ENCODE results near the gene RING1. TPM values are rescaled to one million over a fixed set of nuclear protein-coding genes. Genes with fewer than 3 reads are reported as not detected.

The RING1 gene
- total RNA-seq, 4 donors from 2014 or later, result 16.1 to 25.2 (median 21.6) TPM

GRCh38 chr6:33211136-33211535, 2.8 kb downstream of the RING1 start:
- Histone ChIP-seq H3K27ac (no peak overlapping the region), H3K27me3 (peaks cover 0 to 20% of the 10 kb centered on the region in 2 donors), H3K4me1 (peaks cover 0 to 46% (median 22%) of the 10 kb centered on the region in 4 donors), H3K36me3 (peaks cover 0 to 30% (median 0%) of the 10 kb centered on the region in 3 donors), H3K9me3 (no peaks in the 10 kb centered on the region), H3K4me3 (no peak overlapping the region)
- WGBS, 2 donors, result 73 to 75% methylated on average over 16 to 17 of the region's 17 CpGs
- DNase-seq (ENCODE audit: low spot score in 2 of 2), result no peak
- TF ChIP-seq POLR2A (IDR thresholded peaks at IDR 0.05) (no peak), EP300 (IDR thresholded peaks at IDR 0.05) (no peak), CTCF (IDR thresholded peaks at IDR 0.05) (no peak)

GRCh38 chr6:33211666-33212422, 3.5 kb downstream of the RING1 start:
- no peak overlapping the region for H3K4me3 ChIP-seq
- H3K4me1 ChIP-seq, result peaks cover 0 to 41% (median 22%) of the 10 kb centered on the region in 4 donors
- WGBS, 2 donors, result 78 to 81% methylated on average over 16 to 18 of the region's 18 CpGs
- no peak overlapping the region for H3K27ac ChIP-seq
- peaks cover 0 to 30% (median 0%) of the 10 kb centered on the region in 3 donors for H3K36me3 ChIP-seq
- no peak for TF ChIP-seq CTCF (IDR thresholded peaks at IDR 0.05)
- TF ChIP-seq EP300 (IDR thresholded peaks at IDR 0.05), result no peak
- TF ChIP-seq POLR2A (IDR thresholded peaks at IDR 0.05), result no peak
- no peak for DNase-seq (ENCODE audit: low spot score in 2 of 2)
- no peaks in the 10 kb centered on the region for H3K9me3 ChIP-seq
- H3K27me3 ChIP-seq, result peaks cover 0 to 20% of the 10 kb centered on the region in 2 donors

GRCh38 chr6:33212857-33213165, 4.5 kb downstream of the RING1 start:
- DNase-seq (ENCODE audit: low spot score in 2 of 2), result no peak
- peak overlapping the region; percentile 24 to 57 (median 50) for H3K4me3 ChIP-seq
- H3K4me1 ChIP-seq, result peaks cover 0 to 32% (median 14%) of the 10 kb centered on the region in 4 donors
- peak overlapping the region in 1 of 4 donors; percentile 53 for H3K27ac ChIP-seq
- TF ChIP-seq POLR2A (IDR thresholded peaks at IDR 0.05) (no peak), CTCF (IDR thresholded peaks at IDR 0.05) (no peak), EP300 (IDR thresholded peaks at IDR 0.05) (no peak)
- H3K36me3 ChIP-seq, result peaks cover 0 to 30% (median 0%) of the 10 kb centered on the region in 3 donors
- H3K27me3 ChIP-seq, result peaks cover 0 to 20% of the 10 kb centered on the region in 2 donors
- WGBS, 2 donors, result 2 to 3% methylated on average over 6 of the region's 6 CpGs
- no peaks in the 10 kb centered on the region for H3K9me3 ChIP-seq

- Histone ChIP-seq H3K36me3 (peaks cover 0 to 30% (median 0%) of the 10 kb centered on the region in 3 donors), H3K9me3 (no peaks in the 10 kb centered on the region), H3K27ac (peak overlapping the region in 1 of 4 donors; percentile 53), H3K27me3 (peaks cover 0 to 20% of the 10 kb centered on the region in 2 donors), H3K4me1 (peaks cover 0 to 32% (median 14%) of the 10 kb centered on the region in 4 donors), H3K4me3 (peak overlapping the region; percentile 24 to 57 (median 50))
- 1% methylated on average over 43 of the region's 43 CpGs for WGBS, 2 donors
- TF ChIP-seq EP300 (IDR thresholded peaks at IDR 0.05) (no peak), POLR2A (IDR thresholded peaks at IDR 0.05) (no peak), CTCF (IDR thresholded peaks at IDR 0.05) (no peak)
- no peak for DNase-seq (ENCODE audit: low spot score in 2 of 2)
These were observed 5.1 kb downstream of the RING1 start for GRCh38 chr6:33213166-33213988.

GRCh38 chr6:33213989-33214335, 5.7 kb downstream of the RING1 start:
- 10 to 11% methylated on average over 9 of the region's 9 CpGs for WGBS, 2 donors
- H3K27ac ChIP-seq, result peak overlapping the region in 1 of 4 donors; percentile 53
- peaks cover 0 to 30% (median 0%) of the 10 kb centered on the region in 3 donors for H3K36me3 ChIP-seq
- H3K27me3 ChIP-seq, result peaks cover 0 to 20% of the 10 kb centered on the region in 2 donors
- H3K9me3 ChIP-seq, result no peaks in the 10 kb centered on the region
- DNase-seq (ENCODE audit: low spot score in 2 of 2), result no peak
- peak overlapping the region; percentile 24 to 57 (median 50) for H3K4me3 ChIP-seq
- TF ChIP-seq CTCF (IDR thresholded peaks at IDR 0.05), result no peak
- no peak for TF ChIP-seq EP300 (IDR thresholded peaks at IDR 0.05)
- no peak for TF ChIP-seq POLR2A (IDR thresholded peaks at IDR 0.05)
- H3K4me1 ChIP-seq, result peaks cover 0 to 27% (median 13%) of the 10 kb centered on the region in 4 donors
